Panc1 (cell line): ENCODE data around the gene MTA3.

Experiments
- CTCF ChIP-seq: fragments of 450-650 bp; IDR thresholded peaks from 2 replicates; pipeline ENCODE4 v1.5.1; 2017; ENCODE audit warnings: mild to moderate bottlenecking
- POLR2AphosphoS5 ChIP-seq: IDR thresholded peaks from 2 replicates; pipeline ENCODE4 v1.6.1; 2012; ENCODE audit warnings: mild to moderate bottlenecking, low read depth, low read length, moderate library complexity
- SIN3A ChIP-seq: IDR thresholded peaks from 2 replicates; pipeline ENCODE4 v1.6.1; 2012; ENCODE audit warnings: low read depth, mild to moderate bottlenecking, low read length, moderate library complexity, borderline replicate concordance; ENCODE audit not compliant: insufficient read depth
- TCF7L2 ChIP-seq: IDR thresholded peaks from 2 replicates; pipeline ENCODE4 v1.6.1; 2011; ENCODE audit warnings: mild to moderate bottlenecking, low read depth, low read length, inconsistent platforms

GRCh38 chr2:42566837-42567321 is 1.6 kb upstream of the MTA3 start:
- TF ChIP-seq CTCF = no peak
- no peak for TF ChIP-seq SIN3A
- no peak for TF ChIP-seq POLR2AphosphoS5
- no peak for TF ChIP-seq TCF7L2
